GM12875 (cell line): ENCODE results near the gene PTPRF.
A peak's percentile ranks its signal among the peaks of the same experiment; 100 is the strongest.

ENCODE experiments used
- H3K4me3 ChIP-seq: one replicate; pipeline ENCODE4 v1.5.1; 2011; ENCODE audit warnings: low read depth, low read length, control low read depth
- CTCF ChIP-seq: IDR thresholded peaks from 2 replicates; pipeline ENCODE4 v1.5.1; 2011; ENCODE audit warnings: low read depth, mild to moderate bottlenecking, control low read depth, inconsistent platforms, low read length, moderate library complexity, borderline replicate concordance; ENCODE audit not compliant: insufficient read depth

PTPRF gene

GRCh38 chr1:43554444-43554992, 23.8 kb downstream of the PTPRF start:
- no peak overlapping the region for H3K4me3 ChIP-seq
- peak; percentile 65 for TF ChIP-seq CTCF

DNA sequence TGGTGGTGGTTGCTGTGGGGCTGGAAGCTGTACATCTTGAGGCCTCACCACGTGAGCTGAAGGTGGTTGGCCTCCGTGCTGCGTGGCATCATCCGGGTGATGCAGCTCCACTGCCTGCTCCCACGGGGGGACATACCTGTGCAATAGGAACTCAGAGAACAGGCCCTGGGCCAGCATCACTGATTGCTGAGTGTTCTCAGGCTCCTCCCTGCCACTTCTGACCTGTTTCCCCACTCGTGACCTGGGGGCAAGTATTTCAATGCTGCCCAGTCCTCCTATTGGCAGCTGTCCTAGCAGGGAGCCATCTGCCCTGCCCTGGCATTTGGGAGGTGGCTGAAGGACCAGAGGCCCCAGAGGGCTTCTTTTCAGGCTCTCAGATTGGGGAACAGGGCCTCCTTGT, 26.1 kb downstream of the PTPRF start:
- no peak overlapping the region for H3K4me3 ChIP-seq
- no peak for TF ChIP-seq CTCF

GRCh38 chr1:43557744-43558245, 27.1 kb downstream of the PTPRF start:
- no peak overlapping the region for H3K4me3 ChIP-seq
- no peak for TF ChIP-seq CTCF

GRCh38 chr1:43558346-43558841, 27.7 kb downstream of the PTPRF start:
- no peak overlapping the region for H3K4me3 ChIP-seq
- TF ChIP-seq CTCF: no peak

DNA sequence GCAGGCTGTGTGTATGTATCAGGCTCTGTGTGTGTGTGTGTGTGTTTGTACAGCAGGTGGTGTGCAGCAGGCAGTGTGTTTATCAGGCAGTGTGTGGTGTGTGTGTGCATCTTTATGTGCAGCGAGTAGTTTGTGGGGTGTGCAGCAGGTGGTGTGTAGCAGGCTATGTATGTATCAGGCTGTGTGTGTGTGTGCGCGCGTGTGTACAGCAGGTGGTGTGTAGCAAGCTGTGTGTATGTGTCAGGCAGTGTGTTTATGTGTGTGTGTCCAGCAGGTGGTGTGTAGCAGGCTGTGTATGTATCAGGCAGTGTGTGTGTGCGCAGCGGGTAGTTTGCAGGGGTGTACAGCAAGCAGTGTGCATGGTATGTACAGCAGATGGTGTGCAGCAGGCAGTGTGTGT, 29.0 kb downstream of the PTPRF start:
- no peak for TF ChIP-seq CTCF
- H3K4me3 ChIP-seq: no peak overlapping the region

DNA sequence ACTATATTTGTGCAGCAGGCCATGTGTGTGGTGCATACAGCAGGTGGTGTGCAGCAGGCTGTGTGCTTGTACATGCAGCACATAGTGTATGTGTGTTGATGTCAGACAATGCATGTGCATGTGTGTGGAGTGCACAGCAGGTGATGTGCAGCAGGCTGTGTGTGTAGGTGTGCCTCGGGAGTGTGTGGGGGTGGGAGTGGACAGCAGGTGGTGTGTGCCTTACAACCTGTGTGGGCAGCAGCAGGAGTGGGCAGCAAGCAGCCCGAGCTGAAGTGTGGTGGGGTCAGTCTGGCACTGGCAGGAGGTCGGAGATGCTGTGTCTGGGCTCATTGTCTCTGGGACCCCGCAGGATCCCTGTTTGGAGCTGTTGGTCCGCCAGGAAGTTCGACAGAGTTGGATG, 29.6 kb downstream of the PTPRF start:
- H3K4me3 ChIP-seq: no peak overlapping the region
- no peak for TF ChIP-seq CTCF

DNA sequence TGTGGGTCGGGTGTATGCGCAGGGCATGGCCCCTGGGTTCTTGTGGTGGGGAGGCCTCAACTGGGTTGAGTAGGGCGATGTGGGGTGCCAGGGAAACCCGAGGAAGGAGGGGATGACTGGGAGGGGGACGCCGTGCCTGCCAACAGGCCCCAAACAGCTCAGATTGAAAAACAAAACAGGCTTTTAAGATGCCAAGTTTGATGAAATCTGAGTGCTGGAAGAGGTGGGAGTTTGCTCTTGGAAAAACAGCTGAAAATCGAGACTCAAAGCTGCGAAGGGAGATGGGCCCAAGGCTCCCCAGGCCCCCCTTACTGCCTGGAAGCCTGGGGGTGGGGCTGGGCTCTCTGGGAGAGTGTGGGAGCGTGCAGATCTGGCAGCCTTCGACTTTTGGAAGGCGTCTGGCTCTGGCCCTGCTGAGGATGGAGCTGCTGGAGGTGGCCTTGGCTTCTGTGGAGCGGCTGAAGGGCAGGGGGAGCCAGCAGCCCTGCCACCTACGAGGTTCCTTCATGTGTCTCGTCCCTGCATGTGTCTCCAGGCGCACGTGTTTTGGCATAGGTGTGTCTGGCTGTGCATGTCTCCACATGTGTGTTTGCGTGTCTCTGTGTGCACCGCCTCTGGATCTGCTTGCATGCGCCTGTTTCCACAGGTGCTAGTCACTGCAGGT, 33.3 kb downstream of the PTPRF start:
- no peak for TF ChIP-seq CTCF
- H3K4me3 ChIP-seq: no peak overlapping the region
